Heart left ventricle (tissue), 16 donors: Measurements from ENCODE around the gene MYLK3. TPM values are rescaled to one million over a fixed set of nuclear protein-coding genes. Genes with fewer than 3 reads are reported as not detected.
"Not testable (repeated sequence)": the region's sequence is repeated elsewhere in the genome, so short reads cannot be mapped to it uniquely, and the experiment has no call there.

Source experiments
- ATAC-seq, 4 donors: fragments of 200-7000 bp; cut with Tn5 transposase; one replicate each; pipeline ENCODE4 v1.9.1; 2020 to 2022; ENCODE audit warnings: moderate library complexity in 4 of 4, mild to moderate bottlenecking in 3 of 4, moderate number of reproducible peaks in 1 of 4
- DNase-seq, 5 donors: peaks; one replicate each; pipeline ENCODE4 v3.0.0-alpha.2; 2020
- H3K27ac ChIP-seq, 12 donors: fragments of 200-600 bp; sonication (generic) in 4 of 12; one replicate each; pipeline versions ENCODE4 v1.5.0 to v1.8.0; 2016 to 2022; ENCODE audit warnings: mild to moderate bottlenecking in 2 of 12
- H3K27me3 ChIP-seq, 9 donors: fragments of 200-600 bp; sonication (generic) in 2 of 9; one replicate each; pipeline versions ENCODE4 v1.5.1 to v1.8.0; 2016 to 2022; ENCODE audit warnings: mild to moderate bottlenecking in 3 of 9
- H3K36me3 ChIP-seq, 9 donors: fragments of 200-600 bp; sonication (generic) in 2 of 9; one replicate each; pipeline versions ENCODE4 v1.5.0 to v1.8.0; 2018 to 2022; ENCODE audit warnings: mild to moderate bottlenecking in 2 of 9
- H3K4me1 ChIP-seq, 12 donors: fragments of 200-600 bp; sonication (generic) in 4 of 12; one replicate each; pipeline versions ENCODE4 v1.5.0 to v1.8.0; 2016 to 2022; ENCODE audit warnings: mild to moderate bottlenecking in 3 of 12
- H3K4me3 ChIP-seq, 12 donors: fragments of 200-600 bp; sonication (generic) in 4 of 12; one replicate each; pipeline versions ENCODE4 v1.5.0 to v1.8.0; 2017 to 2022; ENCODE audit warnings: mild to moderate bottlenecking in 9 of 12, moderate library complexity in 4 of 12
- H3K9me3 ChIP-seq, 12 donors: fragments of 200-600 bp; sonication (generic) in 4 of 12; one replicate each; pipeline versions ENCODE4 v1.5.0 to v1.8.0; 2016 to 2022; ENCODE audit warnings: mild to moderate bottlenecking in 1 of 12
- POLR2A ChIP-seq, 2 donors: fragments of 450-650 bp; IDR thresholded peaks; one replicate each; pipeline ENCODE4 v1.6.1; 2017; ENCODE audit warnings: antibody characterized with exemption in 2 of 2, mild to moderate bottlenecking in 2 of 2, moderate library complexity in 2 of 2
- WGBS, 4 donors: extraction: QIAGEN DNeasy Blood & Tissue Kit in 2 of 4; methylation state at CpG; one replicate each; pipeline versions ENCODE4 v1.1.5 to v1.1.7; 2013 to 2018; 5-methylcytosine and 5-hydroxymethylcytosine counted together
- intact Hi-C, 10 donors: fragments of 100-400 bp; cut with DNase I; formaldehyde crosslinking; loops; one replicate each; pipeline versions ENCODE4 v1.11.1 to v1.14.2; 2022
- polyA plus RNA-seq, 2 donors: library from polyadenylated mRNA; stranded (reverse); fragments of 200-250 nt; gene quantifications; one replicate each; pipeline ENCODE4 v1.2.3, GENCODE V29; 2013
- total RNA-seq, 9 donors: library from RNA; depleted of rRNA in 2 of 9; stranded (reverse); fragments of >200 nt in 2 of 9; fragmentation: NEBNext Ultra II Directional in 3 of 9; extraction: Animal tissue kit (Norgen Biotek cat#: 25700) in 3 of 9; gene quantifications; one replicate each; pipeline versions ENCODE4 v1.1.0 to v1.2.4, GENCODE V29; 2016 to 2023
- TF ChIP-seq, protein P1 (sequence below), 12 donors: fragments of 200-600 bp; sonication (generic) in 4 of 12; IDR thresholded peaks; one replicate each; pipeline versions ENCODE4 v1.5.0 to v1.8.0; 2018 to 2022; ENCODE audit warnings: antibody characterized with exemption in 12 of 12, mild to moderate bottlenecking in 5 of 12
- donor health status: ischemic (EF 13 %, LVEDD 7.1; RV severe dilation, severe dysfunction).
- donor health status: healthy with polysubstance abuse.
- donor health status: DM: no; HTN: yes; CAD: no.
- donor health status: DM: no; HTN: no; CAD: no.
- donor health status: ischemic (EF 25% LVEDD 6.9; RV normal size, moderate dysfunction).
- donor health status: ischemic (EF 25% LVEDD 5.7; RV mildly dilated, moderate dysfunction).
- donor health status: healthy.
- donor health status: DM: yes; HTN: yes; CAD: no.
- donor health status: ischemic (EF 35%, LVEDD 5.7; RV mildly dilated, moderate dysfunction).
- donor health status: nonischemic (EF 11% LVEDD 7.7; RV severe dilation, severe dysfunction).
- donor health status: DM: yes; HTN: yes; CAD: no.
- donor health status: PGD.
- donor health status: ischemic (EF 29% LVEDD 5.4; RV normal size, mild dysfunction).
- donor health status: nonischemic (EF 23%, LVEDD 6.1; RV moderate dilation, normal function).

Gene MYLK3
- total and polyA plus RNA-seq, 11 donors: 76.4 to 374 (median 231) TPM

- intact Hi-C loops: loop anchor here in 1 of 10 donors (5.0 kb wide), 1 partner anchor 102 kb away; the partner anchor contains the start of genes ORC6 and VPS35
- TF ChIP-seq POLR2A (IDR thresholded peaks at IDR 0.05): no peak
- TF ChIP-seq, protein P1, sequence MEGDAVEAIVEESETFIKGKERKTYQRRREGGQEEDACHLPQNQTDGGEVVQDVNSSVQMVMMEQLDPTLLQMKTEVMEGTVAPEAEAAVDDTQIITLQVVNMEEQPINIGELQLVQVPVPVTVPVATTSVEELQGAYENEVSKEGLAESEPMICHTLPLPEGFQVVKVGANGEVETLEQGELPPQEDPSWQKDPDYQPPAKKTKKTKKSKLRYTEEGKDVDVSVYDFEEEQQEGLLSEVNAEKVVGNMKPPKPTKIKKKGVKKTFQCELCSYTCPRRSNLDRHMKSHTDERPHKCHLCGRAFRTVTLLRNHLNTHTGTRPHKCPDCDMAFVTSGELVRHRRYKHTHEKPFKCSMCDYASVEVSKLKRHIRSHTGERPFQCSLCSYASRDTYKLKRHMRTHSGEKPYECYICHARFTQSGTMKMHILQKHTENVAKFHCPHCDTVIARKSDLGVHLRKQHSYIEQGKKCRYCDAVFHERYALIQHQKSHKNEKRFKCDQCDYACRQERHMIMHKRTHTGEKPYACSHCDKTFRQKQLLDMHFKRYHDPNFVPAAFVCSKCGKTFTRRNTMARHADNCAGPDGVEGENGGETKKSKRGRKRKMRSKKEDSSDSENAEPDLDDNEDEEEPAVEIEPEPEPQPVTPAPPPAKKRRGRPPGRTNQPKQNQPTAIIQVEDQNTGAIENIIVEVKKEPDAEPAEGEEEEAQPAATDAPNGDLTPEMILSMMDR (IDR thresholded peaks at IDR 0.05): no peak
- Histone ChIP-seq H3K27ac (peak overlapping the region in 4 of 12 donors; percentile 17 to 83 (median 56)), H3K9me3 (peaks cover 0 to 23% (median 4%) of the 10 kb centered on the region in 12 donors), H3K4me1 (peaks cover 0 to 19% (median 2%) of the 10 kb centered on the region in 12 donors), H3K27me3 (no peaks in the 10 kb centered on the region), H3K36me3 (no peaks in the 10 kb centered on the region), H3K4me3 (no peak overlapping the region)
- ATAC-seq (no peak), DNase-seq (no peak)
- 69 to 74% (median 73%) methylated on average over 3 of the region's 3 CpGs for WGBS, 4 donors
These were observed 40.8 kb upstream of the MYLK3 start for GRCh38 chr16:46788891-46789474.

- TF ChIP-seq POLR2A (IDR thresholded peaks at IDR 0.05): no peak
- TF ChIP-seq, protein P1 (IDR thresholded peaks at IDR 0.05): no peak
- ATAC-seq (no peak), DNase-seq (no peak)
- no peaks in the 10 kb centered on the region for H3K36me3 ChIP-seq
- intact Hi-C loops: loop anchor here in 1 of 10 donors (5.0 kb wide), 1 partner anchor 101 kb away; the partner anchor contains the start of genes ORC6 and VPS35
- peaks cover 0 to 19% (median 2%) of the 10 kb centered on the region in 12 donors for H3K4me1 ChIP-seq
- H3K4me3 ChIP-seq: no peak overlapping the region
- H3K27ac ChIP-seq: peak overlapping the region in 1 of 12 donors; percentile 83
- H3K9me3 ChIP-seq: peaks cover 0 to 12% (median 0%) of the 10 kb centered on the region in 12 donors
- whole genome bisulfite sequencing, 4 donors: 77 to 97% (median 83%) methylated on average over 1 of the region's 1 CpG
- no peaks in the 10 kb centered on the region for H3K27me3 ChIP-seq
These were observed 39.8 kb upstream of the MYLK3 start for GRCh38 chr16:46787909-46788308.

DNA sequence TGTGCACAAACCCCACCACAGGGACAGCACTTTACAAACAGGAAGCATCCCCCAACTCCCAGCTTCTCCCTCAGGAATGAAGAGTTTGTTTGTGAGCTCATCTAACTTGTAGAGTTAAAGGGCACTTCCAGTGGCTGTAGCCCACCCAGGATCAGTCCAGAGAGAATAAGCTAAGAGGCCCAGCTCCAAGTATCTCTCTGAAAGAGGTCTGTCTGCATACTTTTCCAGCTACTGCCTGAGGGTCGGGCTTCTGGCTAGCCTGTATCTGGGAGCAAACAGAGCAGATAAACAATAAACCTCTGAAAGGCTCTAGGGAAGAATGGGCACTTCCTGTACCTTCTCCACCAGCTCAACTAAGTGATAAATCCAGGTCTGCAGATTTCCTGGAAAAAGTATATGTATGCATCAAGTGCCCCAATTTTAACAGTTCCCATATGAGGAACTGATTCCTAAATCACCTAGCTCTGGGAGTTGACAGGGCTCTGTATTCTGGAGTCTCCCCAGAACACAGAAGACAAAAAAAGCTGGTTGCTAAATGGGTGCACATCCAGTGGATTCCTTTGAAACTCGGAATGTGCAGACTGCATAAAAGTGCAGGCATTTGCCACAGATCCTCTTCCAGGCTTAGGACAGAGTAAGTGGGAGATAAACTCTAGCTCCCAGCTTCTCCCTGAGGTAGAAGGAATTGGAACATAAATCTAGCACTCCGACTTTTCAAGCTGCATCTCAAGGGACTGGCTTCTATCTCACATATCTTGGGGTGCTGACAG, 37.1 kb upstream of the MYLK3 start:
- TF ChIP-seq POLR2A (IDR thresholded peaks at IDR 0.05): no peak
- TF ChIP-seq, protein P1 (IDR thresholded peaks at IDR 0.05): no peak
- no peaks in the 10 kb centered on the region for H3K27me3 ChIP-seq
- 20 to 25% (median 23%) methylated on average over 3 of the region's 3 CpGs for WGBS, 4 donors
- H3K36me3 ChIP-seq: no peaks in the 10 kb centered on the region
- ATAC-seq: no peak
- no peak for DNase-seq
- intact Hi-C loops: loop anchor here in 1 of 10 donors (5.0 kb wide), 1 partner anchor 98 kb away; the partner anchor contains the start of genes ORC6 and VPS35
- H3K4me3 ChIP-seq: no peak overlapping the region
- H3K27ac ChIP-seq: no peak overlapping the region
- peaks cover 0 to 19% (median 2%) of the 10 kb centered on the region in 12 donors for H3K4me1 ChIP-seq
- H3K9me3 ChIP-seq: peaks cover 0 to 10% (median 0%) of the 10 kb centered on the region in 12 donors

GRCh38 chr16:46784569-46784968, 36.4 kb upstream of the MYLK3 start:
- H3K9me3 ChIP-seq: peaks cover 0 to 10% (median 0%) of the 10 kb centered on the region in 12 donors
- H3K36me3 ChIP-seq, H3K27ac ChIP-seq, DNase-seq, intact Hi-C loops, ATAC-seq, H3K4me3 ChIP-seq, H3K27me3 ChIP-seq: not testable (repeated sequence)
- 86 to 94% (median 89%) methylated on average over 2 of the region's 2 CpGs for WGBS, 4 donors
- H3K4me1 ChIP-seq: peaks cover 0 to 18% (median 1%) of the 10 kb centered on the region in 12 donors
